HCT116 (cell line): Measurements from ENCODE around the gene ATP6V1G2.

ENCODE experiments used
- CBX3 ChIP-seq: IDR thresholded peaks from 2 replicates; pipeline ENCODE4 v1.6.1; 2012; ENCODE audit warnings: low read depth
- CEBPB ChIP-seq: IDR thresholded peaks from 2 replicates; pipeline ENCODE4 v1.6.1; 2012; ENCODE audit warnings: low read depth
- ELF1 ChIP-seq: IDR thresholded peaks from 2 replicates; pipeline ENCODE4 v1.6.1; 2012; ENCODE audit warnings: low read depth, borderline replicate concordance
- EZH2 ChIP-seq: fragments of 200-600 bp; sonication (generic); IDR thresholded peaks from 2 replicates; pipeline ENCODE4 v1.6.1; 2017; ENCODE audit warnings: antibody characterized with exemption, mixed run types
- EZH2phosphoT487 ChIP-seq: fragments of 200-600 bp; IDR thresholded peaks from 2 replicates; pipeline ENCODE4 v1.6.1; 2018; ENCODE audit warnings: antibody characterized with exemption, borderline replicate concordance
- JUND ChIP-seq: IDR thresholded peaks from 2 replicates; pipeline ENCODE4 v1.6.1; 2012
- POLR2A ChIP-seq: IDR thresholded peaks from 2 replicates; pipeline ENCODE4 v1.7.0; 2011; ENCODE audit warnings: borderline replicate concordance; ENCODE audit not compliant: insufficient read depth, insufficient read length; ENCODE audit errors: extremely low read depth
- POLR2AphosphoS5 ChIP-seq: IDR thresholded peaks from 2 replicates; pipeline ENCODE4 v1.6.1; 2011; ENCODE audit warnings: mild to moderate bottlenecking, low read depth, low read length, moderate library complexity
- YY1 ChIP-seq: IDR thresholded peaks from 2 replicates; pipeline ENCODE4 v1.6.1; 2011; ENCODE audit warnings: low read length, low read depth, moderate library complexity, mild to moderate bottlenecking; ENCODE audit not compliant: insufficient replicate concordance; ENCODE audit errors: extremely low read depth
- TF ChIP-seq, protein P1 (sequence below): IDR thresholded peaks from 2 replicates; pipeline ENCODE4 v1.6.1; 2012; ENCODE audit warnings: low read depth
- TF ChIP-seq, protein P2 (sequence below), 3 experiments: fragments of 200-600 bp in 1 of 3; sonication (generic) in 1 of 3; IDR thresholded peaks in 2 of 3; conservative IDR thresholded peaks in 1 of 3; 2 replicates each; pipeline ENCODE4 v1.5.1; 2012 to 2017; ENCODE audit warnings: low read depth in 2 of 3, low read length in 2 of 3, antibody characterized with exemption in 1 of 3, borderline replicate concordance in 1 of 3, control low read depth in 1 of 3, mild to moderate bottlenecking in 1 of 3, mixed read lengths in 1 of 3, mixed run types in 1 of 3, moderate library complexity in 1 of 3; ENCODE audit not compliant: insufficient read depth in 1 of 3
- TF ChIP-seq, protein P3 (sequence below): IDR thresholded peaks from 2 replicates; pipeline ENCODE4 v1.6.1; 2011; ENCODE audit warnings: mild to moderate bottlenecking, low read length, moderate library complexity; ENCODE audit not compliant: insufficient replicate concordance; ENCODE audit errors: extremely low read depth
- TF ChIP-seq, protein P4 (sequence below): IDR thresholded peaks from 2 replicates; pipeline ENCODE4 v1.6.1; 2012

DNA sequence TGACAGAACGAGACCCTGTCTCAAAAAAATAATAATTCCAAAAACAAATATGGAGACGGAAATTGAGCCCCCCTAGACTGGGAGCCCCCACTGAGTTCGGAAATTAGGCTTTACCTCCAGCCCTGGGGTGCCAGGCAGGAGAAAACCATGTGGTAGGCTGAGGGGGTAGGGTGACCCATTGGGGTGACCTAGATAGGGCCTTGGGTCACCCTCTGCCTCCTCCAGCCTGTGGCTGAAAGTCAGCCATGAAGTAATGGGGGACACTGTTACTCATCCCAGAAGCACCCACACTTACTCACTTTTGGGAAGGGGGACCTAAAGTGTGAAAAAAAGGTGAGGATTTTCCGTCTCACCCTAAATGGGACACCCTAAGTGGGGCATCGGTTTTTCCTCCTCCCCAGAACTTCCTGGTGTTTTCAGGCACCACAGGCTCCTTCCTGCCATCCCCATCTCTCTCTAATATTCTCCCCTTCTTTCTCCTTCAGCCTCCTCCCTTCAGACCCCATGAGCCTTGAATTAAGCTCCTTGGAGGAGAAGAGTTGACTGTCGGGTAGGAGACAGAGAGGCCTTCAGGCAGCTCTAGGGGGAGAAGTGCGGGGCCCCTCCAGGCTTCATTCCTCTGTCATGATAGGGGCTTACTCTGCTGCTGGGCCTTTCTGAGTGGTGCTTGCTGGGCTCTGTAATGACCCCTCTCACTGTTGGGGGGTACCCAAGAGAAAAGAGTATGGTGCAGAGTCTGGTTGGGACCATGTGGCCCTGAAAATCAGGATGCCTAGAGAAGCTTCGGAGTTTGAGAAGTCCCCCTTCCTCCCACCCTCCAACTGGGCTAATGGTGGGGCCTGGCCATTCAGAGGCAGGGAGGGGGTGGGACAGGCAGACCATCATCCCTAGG lies 33.4 kb upstream of the ATP6V1G2 start:
- TF ChIP-seq EZH2: no peak
- no peak for TF ChIP-seq EZH2phosphoT487
- TF ChIP-seq, protein P1, sequence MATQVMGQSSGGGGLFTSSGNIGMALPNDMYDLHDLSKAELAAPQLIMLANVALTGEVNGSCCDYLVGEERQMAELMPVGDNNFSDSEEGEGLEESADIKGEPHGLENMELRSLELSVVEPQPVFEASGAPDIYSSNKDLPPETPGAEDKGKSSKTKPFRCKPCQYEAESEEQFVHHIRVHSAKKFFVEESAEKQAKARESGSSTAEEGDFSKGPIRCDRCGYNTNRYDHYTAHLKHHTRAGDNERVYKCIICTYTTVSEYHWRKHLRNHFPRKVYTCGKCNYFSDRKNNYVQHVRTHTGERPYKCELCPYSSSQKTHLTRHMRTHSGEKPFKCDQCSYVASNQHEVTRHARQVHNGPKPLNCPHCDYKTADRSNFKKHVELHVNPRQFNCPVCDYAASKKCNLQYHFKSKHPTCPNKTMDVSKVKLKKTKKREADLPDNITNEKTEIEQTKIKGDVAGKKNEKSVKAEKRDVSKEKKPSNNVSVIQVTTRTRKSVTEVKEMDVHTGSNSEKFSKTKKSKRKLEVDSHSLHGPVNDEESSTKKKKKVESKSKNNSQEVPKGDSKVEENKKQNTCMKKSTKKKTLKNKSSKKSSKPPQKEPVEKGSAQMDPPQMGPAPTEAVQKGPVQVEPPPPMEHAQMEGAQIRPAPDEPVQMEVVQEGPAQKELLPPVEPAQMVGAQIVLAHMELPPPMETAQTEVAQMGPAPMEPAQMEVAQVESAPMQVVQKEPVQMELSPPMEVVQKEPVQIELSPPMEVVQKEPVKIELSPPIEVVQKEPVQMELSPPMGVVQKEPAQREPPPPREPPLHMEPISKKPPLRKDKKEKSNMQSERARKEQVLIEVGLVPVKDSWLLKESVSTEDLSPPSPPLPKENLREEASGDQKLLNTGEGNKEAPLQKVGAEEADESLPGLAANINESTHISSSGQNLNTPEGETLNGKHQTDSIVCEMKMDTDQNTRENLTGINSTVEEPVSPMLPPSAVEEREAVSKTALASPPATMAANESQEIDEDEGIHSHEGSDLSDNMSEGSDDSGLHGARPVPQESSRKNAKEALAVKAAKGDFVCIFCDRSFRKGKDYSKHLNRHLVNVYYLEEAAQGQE: no peak
- TF ChIP-seq, protein P2, sequence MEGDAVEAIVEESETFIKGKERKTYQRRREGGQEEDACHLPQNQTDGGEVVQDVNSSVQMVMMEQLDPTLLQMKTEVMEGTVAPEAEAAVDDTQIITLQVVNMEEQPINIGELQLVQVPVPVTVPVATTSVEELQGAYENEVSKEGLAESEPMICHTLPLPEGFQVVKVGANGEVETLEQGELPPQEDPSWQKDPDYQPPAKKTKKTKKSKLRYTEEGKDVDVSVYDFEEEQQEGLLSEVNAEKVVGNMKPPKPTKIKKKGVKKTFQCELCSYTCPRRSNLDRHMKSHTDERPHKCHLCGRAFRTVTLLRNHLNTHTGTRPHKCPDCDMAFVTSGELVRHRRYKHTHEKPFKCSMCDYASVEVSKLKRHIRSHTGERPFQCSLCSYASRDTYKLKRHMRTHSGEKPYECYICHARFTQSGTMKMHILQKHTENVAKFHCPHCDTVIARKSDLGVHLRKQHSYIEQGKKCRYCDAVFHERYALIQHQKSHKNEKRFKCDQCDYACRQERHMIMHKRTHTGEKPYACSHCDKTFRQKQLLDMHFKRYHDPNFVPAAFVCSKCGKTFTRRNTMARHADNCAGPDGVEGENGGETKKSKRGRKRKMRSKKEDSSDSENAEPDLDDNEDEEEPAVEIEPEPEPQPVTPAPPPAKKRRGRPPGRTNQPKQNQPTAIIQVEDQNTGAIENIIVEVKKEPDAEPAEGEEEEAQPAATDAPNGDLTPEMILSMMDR (IDR thresholded peaks at IDR 0.05 in 2 of 3, conservative IDR thresholded peaks at IDR 0.05 in 1 of 3; ENCODE audit: borderline replicate concordance in 1 of 3, insufficient read depth in 1 of 3, low read depth in 2 of 3, low read length in 2 of 3): no peak
- TF ChIP-seq JUND: no peak
- TF ChIP-seq ELF1: no peak
- TF ChIP-seq CEBPB: no peak
- TF ChIP-seq YY1: no peak
- no peak for TF ChIP-seq POLR2AphosphoS5
- no peak for TF ChIP-seq CBX3
- TF ChIP-seq, protein P3, sequence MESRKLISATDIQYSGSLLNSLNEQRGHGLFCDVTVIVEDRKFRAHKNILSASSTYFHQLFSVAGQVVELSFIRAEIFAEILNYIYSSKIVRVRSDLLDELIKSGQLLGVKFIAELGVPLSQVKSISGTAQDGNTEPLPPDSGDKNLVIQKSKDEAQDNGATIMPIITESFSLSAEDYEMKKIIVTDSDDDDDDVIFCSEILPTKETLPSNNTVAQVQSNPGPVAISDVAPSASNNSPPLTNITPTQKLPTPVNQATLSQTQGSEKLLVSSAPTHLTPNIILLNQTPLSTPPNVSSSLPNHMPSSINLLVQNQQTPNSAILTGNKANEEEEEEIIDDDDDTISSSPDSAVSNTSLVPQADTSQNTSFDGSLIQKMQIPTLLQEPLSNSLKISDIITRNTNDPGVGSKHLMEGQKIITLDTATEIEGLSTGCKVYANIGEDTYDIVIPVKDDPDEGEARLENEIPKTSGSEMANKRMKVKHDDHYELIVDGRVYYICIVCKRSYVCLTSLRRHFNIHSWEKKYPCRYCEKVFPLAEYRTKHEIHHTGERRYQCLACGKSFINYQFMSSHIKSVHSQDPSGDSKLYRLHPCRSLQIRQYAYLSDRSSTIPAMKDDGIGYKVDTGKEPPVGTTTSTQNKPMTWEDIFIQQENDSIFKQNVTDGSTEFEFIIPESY: no peak
- no peak for TF ChIP-seq POLR2A
- TF ChIP-seq, protein P4, sequence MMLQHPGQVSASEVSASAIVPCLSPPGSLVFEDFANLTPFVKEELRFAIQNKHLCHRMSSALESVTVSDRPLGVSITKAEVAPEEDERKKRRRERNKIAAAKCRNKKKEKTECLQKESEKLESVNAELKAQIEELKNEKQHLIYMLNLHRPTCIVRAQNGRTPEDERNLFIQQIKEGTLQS: no peak
